ENCODE data around the gene RASSF3.

DNA sequence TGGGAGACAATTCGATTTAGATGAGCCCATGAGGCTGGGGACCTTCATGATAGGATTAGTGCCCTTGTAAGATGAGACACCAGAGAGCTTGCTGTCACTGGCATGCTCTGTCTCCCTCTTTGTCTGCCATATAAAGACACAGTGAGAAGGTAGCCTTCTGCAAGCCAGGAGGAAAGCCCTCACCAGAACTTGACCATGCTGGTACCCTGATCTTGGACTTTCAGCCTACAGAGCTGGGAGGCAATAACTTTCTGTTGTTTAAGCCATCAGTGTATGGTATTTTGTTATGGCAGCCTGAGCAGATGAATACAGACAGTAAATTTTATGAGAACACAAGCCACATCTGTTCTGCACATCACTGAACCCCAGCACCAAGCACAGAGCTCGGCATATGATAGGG is 38.1 kb upstream of the RASSF3 start:
- TF ChIP-seq, protein P1, sequence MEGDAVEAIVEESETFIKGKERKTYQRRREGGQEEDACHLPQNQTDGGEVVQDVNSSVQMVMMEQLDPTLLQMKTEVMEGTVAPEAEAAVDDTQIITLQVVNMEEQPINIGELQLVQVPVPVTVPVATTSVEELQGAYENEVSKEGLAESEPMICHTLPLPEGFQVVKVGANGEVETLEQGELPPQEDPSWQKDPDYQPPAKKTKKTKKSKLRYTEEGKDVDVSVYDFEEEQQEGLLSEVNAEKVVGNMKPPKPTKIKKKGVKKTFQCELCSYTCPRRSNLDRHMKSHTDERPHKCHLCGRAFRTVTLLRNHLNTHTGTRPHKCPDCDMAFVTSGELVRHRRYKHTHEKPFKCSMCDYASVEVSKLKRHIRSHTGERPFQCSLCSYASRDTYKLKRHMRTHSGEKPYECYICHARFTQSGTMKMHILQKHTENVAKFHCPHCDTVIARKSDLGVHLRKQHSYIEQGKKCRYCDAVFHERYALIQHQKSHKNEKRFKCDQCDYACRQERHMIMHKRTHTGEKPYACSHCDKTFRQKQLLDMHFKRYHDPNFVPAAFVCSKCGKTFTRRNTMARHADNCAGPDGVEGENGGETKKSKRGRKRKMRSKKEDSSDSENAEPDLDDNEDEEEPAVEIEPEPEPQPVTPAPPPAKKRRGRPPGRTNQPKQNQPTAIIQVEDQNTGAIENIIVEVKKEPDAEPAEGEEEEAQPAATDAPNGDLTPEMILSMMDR (IDR thresholded peaks at IDR 0.05), result no peak
- TF ChIP-seq POLR2A (IDR thresholded peaks at IDR 0.05), result no peak
